ENCODE data around the gene CBR1. TPM values are rescaled to one million over a fixed set of nuclear protein-coding genes. Genes with fewer than 3 reads are reported as not detected.

Gene CBR1
- total and polyA plus RNA-seq, 10 of the 15 experiments (the other 5 are each of a cell fraction or from before 2014, with no cell fraction given), result 16.9 to 138 (median 57.4) TPM

DNA sequence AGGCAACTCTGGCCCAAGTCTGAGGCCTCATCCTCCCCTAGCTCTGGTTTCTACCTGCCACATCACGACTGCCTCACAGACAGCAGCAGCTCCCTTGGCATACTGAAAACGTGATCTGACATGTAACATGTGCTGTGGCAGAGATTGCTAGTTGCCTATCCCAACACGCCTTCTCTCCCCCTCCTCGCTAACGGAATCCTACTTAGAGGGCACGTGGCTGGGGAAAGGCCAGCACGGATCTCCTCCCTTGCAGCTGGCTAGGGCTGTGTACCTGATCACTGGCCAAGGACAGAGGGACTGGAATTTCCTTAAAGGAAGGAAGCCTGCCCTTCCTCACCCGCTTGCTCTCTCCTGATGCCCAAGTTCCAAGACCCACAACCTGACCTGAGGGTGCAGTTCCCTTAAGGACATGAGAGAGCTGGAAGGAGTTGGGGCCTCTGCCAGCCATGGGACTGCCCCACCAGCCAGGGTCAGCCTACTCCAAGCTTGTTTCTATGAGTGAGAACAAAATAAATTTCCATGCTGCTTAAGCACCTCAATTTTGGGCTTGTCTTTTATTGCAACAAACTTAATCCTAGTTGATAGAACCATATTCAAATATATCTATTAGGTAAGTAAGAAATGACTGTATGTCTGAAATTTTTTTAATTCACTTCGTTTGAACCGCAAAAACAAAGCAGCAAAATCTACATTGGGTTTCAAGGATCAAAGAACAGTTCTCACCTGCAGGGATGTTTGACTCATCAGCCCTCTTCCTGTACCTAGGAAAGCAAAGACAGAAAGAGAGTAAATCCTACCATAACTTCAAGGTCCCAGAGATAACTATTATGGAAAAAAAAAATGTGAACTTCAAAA, 16.7 kb upstream of the CBR1 start:
- intact Hi-C loops (cut with micrococcal nuclease; ENCODE audit: unreplicated experiment) (no loop called here), in situ Hi-C loops (cut with MboI) (no loop called here)
- no peak overlapping the region for H2AFZ ChIP-seq (ENCODE audit: control insufficient read depth, low read depth, low read length)
- ATAC-seq (no peak), FAIRE-seq (no peak), DNase-seq (ENCODE audit: low read depth, low spot score) (no peak)
- H3K27ac ChIP-seq (ENCODE audit: control insufficient read depth, insufficient read depth), result no peak overlapping the region
- ChIA-PET CTCF (interaction anchor here (0.6 kb wide), 1 partner anchor 1691 kb away, joined by 3 read pairs; no protein-coding TSS in a partner anchor), SMC1A (ENCODE audit: uncharacterized antibody, unreplicated experiment) (interaction anchor here (0.9 kb wide), 1 partner anchor 13 kb away, joined by 3 read pairs; no protein-coding TSS in a partner anchor), RAD21 (ENCODE audit: unreplicated experiment) (interaction anchor here (0.8 kb wide), 1 partner anchor 50 kb away, joined by 3 read pairs; no protein-coding TSS in a partner anchor), POLR2A (interaction anchor here (0.7 kb wide), 1 partner anchor 1168 kb away, joined by 4 read pairs; no protein-coding TSS in a partner anchor)
- no peaks in the 10 kb centered on the region for H3K4me1 ChIP-seq (ENCODE audit: control insufficient read depth, insufficient read depth, low read length)
- no peaks in the 10 kb centered on the region for H3K79me2 ChIP-seq (ENCODE audit: control insufficient read depth, insufficient read depth, low read length)
- H3K36me3 ChIP-seq (ENCODE audit: control insufficient read depth in 2 of 2, insufficient read depth in 2 of 2, low read length in 1 of 2), result peaks cover 16 to 33% of the 10 kb centered on the region in 2 experiments
- no TSS peak for BruUV-seq (replicated peaks)
- H3K4me2 ChIP-seq (ENCODE audit: control insufficient read depth, insufficient read depth), result no peak overlapping the region
- 94% methylated on average over 10 of the region's 10 CpGs for WGBS (ENCODE audit: insufficient coverage, insufficient replicate concordance, low lambda C conversion rate, missing lambda C conversion rate)
- no peaks in the 10 kb centered on the region for H4K20me1 ChIP-seq (ENCODE audit: control insufficient read depth, insufficient read depth)
- no peak overlapping the region for H3K4me3 ChIP-seq
- no peaks in the 10 kb centered on the region for H3K9me3 ChIP-seq (replicated peaks; ENCODE audit: control insufficient read depth, insufficient read depth, low read length)
- no peak overlapping the region for H3K9ac ChIP-seq (ENCODE audit: control insufficient read depth, insufficient read depth, low read length)
- H3K27me3 ChIP-seq (replicated peaks in 1 of 2; ENCODE audit: control insufficient read depth in 2 of 2, insufficient read depth in 2 of 2, low read length in 1 of 2), result no peaks in the 10 kb centered on the region
- no peak for TF ChIP-seq NR2C1 (IDR thresholded peaks at IDR 0.05)
- TF ChIP-seq, protein P1, sequence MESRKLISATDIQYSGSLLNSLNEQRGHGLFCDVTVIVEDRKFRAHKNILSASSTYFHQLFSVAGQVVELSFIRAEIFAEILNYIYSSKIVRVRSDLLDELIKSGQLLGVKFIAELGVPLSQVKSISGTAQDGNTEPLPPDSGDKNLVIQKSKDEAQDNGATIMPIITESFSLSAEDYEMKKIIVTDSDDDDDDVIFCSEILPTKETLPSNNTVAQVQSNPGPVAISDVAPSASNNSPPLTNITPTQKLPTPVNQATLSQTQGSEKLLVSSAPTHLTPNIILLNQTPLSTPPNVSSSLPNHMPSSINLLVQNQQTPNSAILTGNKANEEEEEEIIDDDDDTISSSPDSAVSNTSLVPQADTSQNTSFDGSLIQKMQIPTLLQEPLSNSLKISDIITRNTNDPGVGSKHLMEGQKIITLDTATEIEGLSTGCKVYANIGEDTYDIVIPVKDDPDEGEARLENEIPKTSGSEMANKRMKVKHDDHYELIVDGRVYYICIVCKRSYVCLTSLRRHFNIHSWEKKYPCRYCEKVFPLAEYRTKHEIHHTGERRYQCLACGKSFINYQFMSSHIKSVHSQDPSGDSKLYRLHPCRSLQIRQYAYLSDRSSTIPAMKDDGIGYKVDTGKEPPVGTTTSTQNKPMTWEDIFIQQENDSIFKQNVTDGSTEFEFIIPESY (IDR thresholded peaks at IDR 0.05), result no peak
- TF ChIP-seq, protein P2, sequence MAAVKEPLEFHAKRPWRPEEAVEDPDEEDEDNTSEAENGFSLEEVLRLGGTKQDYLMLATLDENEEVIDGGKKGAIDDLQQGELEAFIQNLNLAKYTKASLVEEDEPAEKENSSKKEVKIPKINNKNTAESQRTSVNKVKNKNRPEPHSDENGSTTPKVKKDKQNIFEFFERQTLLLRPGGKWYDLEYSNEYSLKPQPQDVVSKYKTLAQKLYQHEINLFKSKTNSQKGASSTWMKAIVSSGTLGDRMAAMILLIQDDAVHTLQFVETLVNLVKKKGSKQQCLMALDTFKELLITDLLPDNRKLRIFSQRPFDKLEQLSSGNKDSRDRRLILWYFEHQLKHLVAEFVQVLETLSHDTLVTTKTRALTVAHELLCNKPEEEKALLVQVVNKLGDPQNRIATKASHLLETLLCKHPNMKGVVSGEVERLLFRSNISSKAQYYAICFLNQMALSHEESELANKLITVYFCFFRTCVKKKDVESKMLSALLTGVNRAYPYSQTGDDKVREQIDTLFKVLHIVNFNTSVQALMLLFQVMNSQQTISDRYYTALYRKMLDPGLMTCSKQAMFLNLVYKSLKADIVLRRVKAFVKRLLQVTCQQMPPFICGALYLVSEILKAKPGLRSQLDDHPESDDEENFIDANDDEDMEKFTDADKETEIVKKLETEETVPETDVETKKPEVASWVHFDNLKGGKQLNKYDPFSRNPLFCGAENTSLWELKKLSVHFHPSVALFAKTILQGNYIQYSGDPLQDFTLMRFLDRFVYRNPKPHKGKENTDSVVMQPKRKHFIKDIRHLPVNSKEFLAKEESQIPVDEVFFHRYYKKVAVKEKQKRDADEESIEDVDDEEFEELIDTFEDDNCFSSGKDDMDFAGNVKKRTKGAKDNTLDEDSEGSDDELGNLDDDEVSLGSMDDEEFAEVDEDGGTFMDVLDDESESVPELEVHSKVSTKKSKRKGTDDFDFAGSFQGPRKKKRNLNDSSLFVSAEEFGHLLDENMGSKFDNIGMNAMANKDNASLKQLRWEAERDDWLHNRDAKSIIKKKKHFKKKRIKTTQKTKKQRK (IDR thresholded peaks at IDR 0.05; ENCODE audit: low read depth, low read length), result no peak
- no peak for TF ChIP-seq POLR2AphosphoS5 (IDR thresholded peaks at IDR 0.05; ENCODE audit: low read length)
- TF ChIP-seq, protein P3, sequence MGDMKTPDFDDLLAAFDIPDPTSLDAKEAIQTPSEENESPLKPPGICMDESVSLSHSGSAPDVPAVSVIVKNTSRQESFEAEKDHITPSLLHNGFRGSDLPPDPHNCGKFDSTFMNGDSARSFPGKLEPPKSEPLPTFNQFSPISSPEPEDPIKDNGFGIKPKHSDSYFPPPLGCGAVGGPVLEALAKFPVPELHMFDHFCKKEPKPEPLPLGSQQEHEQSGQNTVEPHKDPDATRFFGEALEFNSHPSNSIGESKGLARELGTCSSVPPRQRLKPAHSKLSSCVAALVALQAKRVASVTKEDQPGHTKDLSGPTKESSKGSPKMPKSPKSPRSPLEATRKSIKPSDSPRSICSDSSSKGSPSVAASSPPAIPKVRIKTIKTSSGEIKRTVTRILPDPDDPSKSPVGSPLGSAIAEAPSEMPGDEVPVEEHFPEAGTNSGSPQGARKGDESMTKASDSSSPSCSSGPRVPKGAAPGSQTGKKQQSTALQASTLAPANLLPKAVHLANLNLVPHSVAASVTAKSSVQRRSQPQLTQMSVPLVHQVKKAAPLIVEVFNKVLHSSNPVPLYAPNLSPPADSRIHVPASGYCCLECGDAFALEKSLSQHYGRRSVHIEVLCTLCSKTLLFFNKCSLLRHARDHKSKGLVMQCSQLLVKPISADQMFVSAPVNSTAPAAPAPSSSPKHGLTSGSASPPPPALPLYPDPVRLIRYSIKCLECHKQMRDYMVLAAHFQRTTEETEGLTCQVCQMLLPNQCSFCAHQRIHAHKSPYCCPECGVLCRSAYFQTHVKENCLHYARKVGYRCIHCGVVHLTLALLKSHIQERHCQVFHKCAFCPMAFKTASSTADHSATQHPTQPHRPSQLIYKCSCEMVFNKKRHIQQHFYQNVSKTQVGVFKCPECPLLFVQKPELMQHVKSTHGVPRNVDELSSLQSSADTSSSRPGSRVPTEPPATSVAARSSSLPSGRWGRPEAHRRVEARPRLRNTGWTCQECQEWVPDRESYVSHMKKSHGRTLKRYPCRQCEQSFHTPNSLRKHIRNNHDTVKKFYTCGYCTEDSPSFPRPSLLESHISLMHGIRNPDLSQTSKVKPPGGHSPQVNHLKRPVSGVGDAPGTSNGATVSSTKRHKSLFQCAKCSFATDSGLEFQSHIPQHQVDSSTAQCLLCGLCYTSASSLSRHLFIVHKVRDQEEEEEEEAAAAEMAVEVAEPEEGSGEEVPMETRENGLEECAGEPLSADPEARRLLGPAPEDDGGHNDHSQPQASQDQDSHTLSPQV (IDR thresholded peaks at IDR 0.05), result no peak
- TF ChIP-seq IRF4 (IDR thresholded peaks at IDR 0.05; ENCODE audit: low read depth, low read length), result no peak
- TF ChIP-seq, protein P4, sequence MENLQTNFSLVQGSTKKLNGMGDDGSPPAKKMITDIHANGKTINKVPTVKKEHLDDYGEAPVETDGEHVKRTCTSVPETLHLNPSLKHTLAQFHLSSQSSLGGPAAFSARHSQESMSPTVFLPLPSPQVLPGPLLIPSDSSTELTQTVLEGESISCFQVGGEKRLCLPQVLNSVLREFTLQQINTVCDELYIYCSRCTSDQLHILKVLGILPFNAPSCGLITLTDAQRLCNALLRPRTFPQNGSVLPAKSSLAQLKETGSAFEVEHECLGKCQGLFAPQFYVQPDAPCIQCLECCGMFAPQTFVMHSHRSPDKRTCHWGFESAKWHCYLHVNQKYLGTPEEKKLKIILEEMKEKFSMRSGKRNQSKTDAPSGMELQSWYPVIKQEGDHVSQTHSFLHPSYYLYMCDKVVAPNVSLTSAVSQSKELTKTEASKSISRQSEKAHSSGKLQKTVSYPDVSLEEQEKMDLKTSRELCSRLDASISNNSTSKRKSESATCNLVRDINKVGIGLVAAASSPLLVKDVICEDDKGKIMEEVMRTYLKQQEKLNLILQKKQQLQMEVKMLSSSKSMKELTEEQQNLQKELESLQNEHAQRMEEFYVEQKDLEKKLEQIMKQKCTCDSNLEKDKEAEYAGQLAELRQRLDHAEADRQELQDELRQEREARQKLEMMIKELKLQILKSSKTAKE (IDR thresholded peaks at IDR 0.05; ENCODE audit: low read depth, poor library complexity, severe bottlenecking), result no peak
- no peak for TF ChIP-seq CBX5 (IDR thresholded peaks at IDR 0.05; ENCODE audit: low read depth)
- no peak for TF ChIP-seq NR2C2 (IDR thresholded peaks at IDR 0.05; ENCODE audit: borderline replicate concordance, control insufficient read depth, insufficient read length, low read depth)
- no peak for TF ChIP-seq MYB (IDR thresholded peaks at IDR 0.05; ENCODE audit: borderline replicate concordance, low read depth, low read length)
